HG02623 (cell line): ENCODE results near the gene PRKG1.

Experiments
- ATAC-seq: cut with Tn5 transposase; IDR thresholded peaks from one replicate; pipeline ENCODE4 v1.9.1; 2021; ENCODE audit warnings: moderate library complexity; ENCODE audit not compliant: unreplicated experiment

The PRKG1 gene

DNA sequence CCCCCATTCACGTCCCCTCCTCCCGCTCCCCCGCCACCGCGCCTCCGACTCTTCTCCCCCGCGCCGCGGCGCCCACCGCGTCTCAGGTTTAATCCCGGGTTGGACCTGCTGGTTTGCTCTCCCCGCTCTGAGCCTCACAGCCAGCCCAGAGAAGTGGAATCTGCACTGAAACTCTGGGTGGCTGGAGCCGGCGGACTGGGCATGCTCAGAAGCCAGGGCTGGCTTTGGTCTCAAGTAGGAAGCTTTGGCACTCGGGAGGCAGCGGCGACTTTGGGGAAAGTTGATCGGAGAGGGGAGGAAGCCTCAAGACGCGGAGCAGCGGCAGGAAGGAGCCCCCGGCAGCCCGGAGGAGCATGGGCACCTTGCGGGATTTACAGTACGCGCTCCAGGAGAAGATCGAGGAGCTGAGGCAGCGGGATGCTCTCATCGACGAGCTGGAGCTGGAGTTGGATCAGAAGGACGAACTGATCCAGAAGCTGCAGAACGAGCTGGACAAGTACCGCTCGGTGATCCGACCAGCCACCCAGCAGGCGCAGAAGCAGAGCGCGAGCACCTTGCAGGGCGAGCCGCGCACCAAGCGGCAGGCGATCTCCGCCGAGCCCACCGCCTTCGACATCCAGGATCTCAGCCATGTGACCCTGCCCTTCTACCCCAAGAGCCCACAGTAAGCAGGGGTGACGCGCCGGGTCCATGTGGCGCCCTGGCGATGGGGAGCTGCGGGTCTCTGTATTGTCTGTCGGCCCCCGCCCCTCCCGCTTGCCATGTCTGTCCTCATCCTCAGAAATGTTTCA lies at the start of gene PRKG1:
TSS of gene PRKG1 (plus strand) at position 250 of the 791 bp plus-strand sequence.
- ATAC-seq = no peak

DNA sequence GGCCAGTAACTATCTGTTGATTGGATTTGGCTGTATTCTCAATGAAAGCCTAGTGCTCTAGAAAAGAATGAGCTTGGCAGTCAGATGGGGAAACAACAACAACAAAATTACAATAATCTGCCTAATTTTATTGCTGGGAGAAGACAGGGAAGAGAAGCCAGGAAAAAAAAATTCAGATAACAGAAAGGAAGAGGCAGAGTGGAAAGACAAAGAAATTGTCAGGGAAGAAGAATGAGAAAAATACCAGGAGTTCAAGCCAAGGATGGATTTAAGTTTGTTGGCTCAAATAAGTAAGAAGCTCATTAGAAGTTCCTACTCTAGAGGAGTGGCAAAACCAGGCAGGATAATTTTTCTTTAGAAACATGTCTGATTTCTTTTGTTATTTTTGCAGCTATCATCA lies 45.9 kb upstream of the PRKG1 start:
- no peak for ATAC-seq

DNA sequence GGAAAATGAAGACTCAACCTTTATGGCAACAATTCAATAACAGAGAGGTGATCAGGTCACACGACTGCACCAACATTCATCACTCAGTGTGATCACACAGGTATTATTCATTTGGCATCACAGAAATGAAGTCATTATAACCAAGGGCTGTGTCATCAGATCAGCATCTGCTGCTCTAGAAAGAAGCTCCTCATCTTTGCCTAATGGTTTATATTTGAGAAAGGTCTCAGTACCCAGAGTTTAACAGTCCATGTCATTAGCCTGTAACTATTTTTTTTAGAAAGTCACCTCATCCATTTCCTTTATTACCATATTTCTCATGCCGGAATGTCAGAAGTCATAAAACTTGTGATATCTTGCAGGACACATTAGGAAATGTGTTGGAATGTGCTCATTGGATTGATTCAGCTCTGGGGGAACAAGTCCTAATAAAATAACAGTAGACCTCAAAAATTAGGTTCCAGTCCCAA lies 45.1 kb upstream of the PRKG1 start:
- ATAC-seq = no peak

DNA sequence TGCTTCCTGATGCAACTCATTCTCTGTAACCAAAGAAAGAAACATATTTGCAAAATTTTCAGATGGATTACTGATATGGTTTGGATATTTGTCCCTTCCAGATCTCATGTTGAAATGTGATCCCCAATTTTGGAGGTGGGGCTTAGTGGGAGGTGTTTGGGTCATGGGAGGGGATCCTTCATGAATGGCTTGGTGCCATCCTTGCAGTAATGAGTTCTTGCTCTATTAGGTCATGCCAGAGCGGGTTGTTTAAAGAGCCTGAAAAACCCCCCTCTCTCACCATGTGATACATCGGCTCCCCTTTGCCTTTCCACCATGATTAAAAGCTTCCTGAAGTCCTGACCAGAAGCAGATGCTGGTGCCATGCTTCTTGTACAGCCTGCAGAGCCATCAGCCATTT lies 43.8 kb upstream of the PRKG1 start:
- no peak for ATAC-seq

DNA sequence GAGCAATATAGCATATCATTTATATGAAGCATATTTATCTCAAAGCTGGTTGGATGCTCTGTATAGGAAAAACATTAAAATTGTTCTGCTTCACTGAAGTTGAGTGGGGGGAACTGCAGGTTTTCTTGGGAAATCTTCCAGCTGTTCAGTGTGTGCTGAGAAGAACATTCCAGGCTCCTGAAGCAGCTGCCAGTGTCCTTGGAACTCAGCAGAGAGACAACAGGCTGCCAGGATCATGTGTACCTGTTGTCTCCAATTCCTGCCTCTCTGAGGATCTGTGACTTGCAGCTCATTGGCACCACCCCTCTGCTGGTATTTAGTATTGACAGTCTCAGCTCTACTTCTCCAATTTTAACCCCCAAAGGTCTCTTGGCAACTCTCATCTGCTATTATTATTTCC lies 42.3 kb upstream of the PRKG1 start:
- no peak for ATAC-seq

DNA sequence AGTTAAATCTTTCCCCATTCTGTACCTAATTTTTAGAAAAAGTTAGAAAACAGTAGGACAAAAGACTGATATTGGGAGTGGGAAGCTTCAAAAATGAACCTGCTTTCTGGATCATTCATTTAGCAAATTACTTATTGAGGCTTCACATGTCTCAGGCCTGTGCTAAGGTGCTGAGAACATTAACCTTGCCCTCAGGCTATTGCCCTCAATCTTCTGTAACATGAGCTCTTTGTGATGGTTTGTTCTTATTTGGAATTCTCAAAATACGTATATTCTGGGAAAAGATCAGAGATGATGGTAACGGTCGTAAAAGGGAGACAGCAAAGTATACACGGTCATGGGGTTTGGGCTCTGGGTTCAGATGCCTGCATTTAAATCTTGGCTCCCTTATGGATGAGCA lies 39.5 kb upstream of the PRKG1 start:
- ATAC-seq = no peak

DNA sequence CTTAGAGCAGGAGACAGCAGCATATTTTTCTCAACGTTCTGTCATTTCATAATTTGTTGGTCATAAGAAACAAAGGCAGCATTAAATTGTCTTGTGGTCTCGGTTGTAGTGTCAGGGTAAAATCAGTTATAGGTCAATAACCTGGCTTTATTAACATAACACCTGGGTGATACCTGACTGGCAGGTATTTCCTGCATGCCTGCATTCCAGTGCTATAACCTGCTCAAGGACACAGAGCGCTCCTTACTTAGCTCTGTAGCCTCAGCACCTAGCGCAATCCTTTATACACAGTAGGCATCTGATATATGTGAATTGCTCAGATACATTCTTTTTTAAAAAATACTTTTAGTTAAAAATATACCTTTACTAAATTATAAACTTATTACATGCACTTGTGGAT lies 38.9 kb upstream of the PRKG1 start:
- ATAC-seq = no peak

DNA sequence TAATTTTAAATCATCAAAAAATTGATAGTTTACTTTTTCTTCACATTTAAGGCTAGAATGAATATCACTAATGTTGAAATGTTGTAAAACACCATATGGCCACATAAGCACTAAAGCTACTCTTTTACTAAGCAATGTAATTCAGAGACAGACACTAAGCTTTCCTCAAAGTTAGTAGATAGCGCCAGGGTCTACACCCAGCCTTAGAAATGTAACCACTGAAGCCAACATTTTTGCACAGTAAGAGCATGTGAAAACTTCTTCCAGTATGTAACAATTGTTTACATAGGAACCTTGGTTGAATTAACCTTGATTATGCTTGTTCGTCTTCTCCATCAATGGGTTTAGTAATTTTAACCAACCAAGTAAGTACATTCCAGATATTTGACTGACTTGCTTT lies 28.4 kb upstream of the PRKG1 start:
- no peak for ATAC-seq

DNA sequence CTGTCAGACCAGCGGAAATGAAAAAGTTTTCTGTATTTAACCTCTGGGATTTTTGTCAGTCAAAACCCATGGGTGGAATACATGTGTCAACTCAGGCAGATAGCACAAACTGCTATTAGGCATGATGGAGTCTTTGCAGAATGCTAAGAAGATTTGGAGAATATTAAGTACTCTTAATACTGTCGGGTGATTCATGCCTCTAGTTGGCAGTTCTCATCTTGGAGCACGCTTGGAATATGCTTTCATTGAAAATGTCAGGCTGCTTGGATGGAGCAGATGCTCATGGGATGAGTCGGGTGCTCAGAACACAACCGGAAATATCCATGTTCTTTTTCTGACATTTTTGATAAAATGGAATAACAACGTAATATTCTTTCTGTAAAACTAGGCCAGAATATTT lies 27.6 kb upstream of the PRKG1 start:
- no peak for ATAC-seq

DNA sequence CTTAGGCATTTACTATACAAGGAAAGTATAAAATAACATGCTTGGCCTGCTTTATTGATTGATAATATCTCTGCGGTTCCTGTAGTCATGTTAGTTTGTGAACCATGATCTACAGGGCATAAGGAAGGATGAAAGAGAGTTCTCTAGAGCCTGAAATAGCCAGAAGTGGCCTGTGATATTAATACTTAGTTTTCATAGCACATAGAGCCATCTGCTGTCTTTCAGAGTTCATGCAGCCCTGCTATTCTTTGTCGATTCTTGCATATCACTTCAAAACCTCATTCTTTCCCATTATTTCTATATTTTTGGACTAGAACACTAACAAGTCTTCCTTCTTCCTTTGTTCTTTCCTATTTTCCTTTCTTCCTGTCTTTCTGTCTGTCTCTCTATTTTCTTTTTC lies 26.4 kb upstream of the PRKG1 start:
- ATAC-seq = no peak

DNA sequence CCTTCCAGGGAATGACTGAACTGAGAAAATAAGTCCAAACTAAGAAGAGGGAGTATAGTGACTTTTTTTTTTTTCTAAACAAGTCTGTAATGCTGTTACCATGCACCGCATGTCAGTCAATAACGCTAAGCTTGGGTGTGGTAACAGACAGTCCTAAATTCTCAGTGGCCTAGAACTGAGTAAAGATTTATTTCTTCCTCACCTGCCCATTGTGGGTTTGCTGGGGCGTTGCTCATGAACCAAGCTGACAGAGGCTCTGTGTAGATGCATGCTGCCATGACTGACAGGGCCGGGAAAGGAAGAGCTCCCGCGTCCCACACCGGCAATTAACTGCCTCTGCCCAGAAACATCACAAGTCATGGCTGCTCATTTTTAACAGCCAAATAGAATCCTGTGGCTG lies 25.5 kb upstream of the PRKG1 start:
- no peak for ATAC-seq

DNA sequence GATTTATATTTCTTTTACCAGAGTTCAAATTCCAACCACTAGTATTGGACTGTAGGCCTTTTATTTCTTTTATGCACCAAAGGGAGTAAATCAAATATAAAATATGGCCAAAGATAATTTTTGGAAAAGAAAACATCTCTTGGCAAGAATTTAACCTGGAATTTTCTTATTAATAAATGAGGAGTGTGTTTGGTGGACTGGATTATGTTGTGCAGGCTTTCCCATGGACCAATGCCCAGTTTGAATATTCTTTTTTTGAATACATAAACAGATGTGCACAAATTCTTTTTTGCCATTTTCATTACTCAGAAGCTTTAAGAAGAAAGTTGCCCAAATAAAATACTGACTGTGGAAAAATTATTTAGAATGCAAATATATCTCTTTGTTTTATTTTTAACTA lies 22.1 kb upstream of the PRKG1 start:
- no peak for ATAC-seq

DNA sequence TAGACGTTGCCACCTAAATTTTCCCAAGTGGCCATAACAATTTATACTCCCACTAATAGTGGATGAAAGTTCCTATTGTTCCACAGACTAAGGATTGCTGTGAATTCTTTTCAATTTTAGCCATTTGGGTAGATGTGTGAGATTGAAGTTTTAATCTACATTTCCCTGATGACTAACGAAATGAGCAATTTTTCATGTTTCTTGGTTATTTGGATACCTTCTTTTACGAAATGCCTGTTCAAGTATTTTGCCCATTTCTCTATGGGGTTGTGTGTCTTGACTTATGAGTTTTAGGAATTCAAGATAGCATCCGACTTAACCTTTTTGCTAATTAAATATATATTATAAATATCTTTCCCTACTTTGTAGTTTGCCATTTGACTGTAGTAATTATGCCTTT lies 16.4 kb upstream of the PRKG1 start:
- ATAC-seq = no peak

DNA sequence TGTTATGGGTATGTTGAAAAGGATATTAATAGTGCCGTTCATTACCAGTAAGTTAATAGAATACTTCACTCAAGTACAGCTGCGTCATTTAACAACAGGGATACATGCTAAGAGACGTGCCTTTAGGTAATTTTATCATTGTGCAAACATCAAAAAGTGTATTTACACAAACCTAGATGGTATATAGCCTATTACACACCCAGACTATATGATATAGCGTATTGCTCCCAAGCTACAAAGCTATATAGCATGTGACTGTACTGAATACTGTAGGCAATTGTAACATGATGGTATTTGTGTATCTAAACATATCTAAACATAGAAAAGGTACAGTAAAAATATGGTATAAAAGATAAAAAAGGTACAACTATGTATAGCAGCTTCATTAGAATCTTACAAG lies 11.1 kb upstream of the PRKG1 start:
- no peak for ATAC-seq

DNA sequence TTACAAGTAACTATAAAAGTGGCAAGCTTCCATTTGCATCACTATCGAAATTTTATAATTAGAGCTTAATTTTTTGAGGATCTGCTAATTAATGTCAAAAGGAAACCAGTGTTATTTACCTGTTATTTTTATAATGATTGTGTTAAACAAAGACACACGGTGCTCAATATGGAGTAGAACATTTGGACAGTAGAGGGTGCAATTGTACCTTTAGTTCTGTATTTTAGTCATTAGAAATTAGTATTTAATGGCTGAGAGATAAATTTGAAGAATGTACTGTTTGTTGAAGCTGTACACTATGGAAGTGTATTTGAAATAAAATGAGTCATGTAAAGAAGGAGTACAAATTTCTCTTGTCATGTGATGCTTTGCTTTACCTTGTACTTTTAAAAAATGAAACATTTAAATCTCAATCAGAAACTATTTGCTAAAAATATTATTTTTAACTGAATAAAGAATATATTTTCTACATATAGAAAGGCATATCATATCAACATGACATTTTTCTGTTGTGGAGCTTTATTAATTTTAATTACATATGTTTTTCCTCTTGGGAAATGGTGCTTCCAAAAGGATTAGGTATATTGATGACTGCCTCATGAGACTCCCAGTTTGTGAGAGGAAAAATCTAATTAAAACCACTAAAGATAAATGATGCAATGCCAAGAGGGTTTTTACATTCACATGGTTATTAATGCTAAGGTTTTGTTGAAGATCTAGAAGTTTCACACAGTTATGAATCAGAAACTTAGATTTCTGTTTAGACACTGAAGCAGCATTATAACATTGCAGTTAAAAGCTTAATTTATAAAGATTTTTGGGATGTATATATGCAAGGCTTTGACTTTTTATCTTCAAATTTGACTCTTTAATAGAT lies 10.4 kb upstream of the PRKG1 start:
- ATAC-seq = no peak

DNA sequence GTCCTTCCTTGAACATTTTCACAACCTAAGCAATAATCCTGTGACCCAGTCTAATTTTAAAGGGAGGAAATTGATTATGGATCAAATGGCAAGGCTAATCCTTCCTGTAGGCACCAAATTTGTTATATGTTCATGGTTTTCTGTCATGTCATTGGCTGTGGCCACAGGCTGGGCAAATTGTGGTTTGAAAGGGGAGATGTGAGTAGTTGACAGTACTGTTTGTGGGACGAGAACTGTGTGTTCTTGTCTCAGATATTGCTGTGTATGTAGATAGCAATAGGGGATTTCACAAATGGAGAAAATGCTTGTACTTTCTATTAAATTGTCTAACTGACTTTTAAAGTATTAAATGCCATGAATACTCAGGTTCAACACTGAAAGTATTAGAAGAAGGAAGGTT lies 8.1 kb upstream of the PRKG1 start:
- ATAC-seq = no peak

DNA sequence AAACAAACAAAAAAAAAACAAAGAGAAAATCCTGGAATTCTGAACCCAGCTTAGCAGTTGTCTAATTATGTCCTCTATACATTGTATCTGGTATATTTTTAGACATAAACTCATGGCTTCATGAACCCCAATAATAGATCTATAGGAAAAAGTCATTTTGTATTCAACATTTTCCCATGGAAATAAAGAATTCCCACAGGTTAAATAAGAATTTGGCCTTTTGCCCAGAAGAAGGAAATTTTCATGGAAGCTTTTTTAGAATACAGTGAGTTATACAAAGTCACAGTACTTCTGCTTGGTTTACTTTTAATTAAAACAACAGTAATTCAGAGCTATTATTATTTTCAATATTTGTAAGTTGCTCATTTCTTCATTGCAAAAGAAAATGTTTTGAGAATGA lies 2.1 kb upstream of the PRKG1 start:
- ATAC-seq = no peak

DNA sequence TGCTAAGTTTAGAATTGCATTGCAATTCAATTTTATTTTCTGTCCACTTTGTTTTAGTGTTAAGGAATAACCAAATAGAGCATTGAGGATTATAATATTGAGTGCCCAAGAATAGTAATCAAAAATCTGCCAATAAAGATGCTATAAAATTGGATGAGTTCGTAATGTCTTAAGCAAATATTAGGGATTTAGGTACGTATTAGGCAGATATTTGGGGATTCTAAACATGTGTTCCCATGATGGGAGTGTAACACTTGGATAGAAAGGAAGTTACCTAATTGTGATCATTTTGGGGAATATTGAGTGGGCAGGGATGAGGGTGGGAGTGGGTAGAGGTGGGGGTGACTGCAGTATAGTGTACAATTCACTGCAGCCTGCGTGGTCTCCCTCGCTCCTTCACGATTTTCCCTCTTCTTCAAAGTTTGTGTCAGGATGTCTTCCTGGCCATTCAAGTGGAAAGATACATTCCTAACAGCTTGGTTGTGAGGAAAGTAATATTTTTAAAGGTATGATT lies 1.3 kb upstream of the PRKG1 start:
- ATAC-seq = no peak

DNA sequence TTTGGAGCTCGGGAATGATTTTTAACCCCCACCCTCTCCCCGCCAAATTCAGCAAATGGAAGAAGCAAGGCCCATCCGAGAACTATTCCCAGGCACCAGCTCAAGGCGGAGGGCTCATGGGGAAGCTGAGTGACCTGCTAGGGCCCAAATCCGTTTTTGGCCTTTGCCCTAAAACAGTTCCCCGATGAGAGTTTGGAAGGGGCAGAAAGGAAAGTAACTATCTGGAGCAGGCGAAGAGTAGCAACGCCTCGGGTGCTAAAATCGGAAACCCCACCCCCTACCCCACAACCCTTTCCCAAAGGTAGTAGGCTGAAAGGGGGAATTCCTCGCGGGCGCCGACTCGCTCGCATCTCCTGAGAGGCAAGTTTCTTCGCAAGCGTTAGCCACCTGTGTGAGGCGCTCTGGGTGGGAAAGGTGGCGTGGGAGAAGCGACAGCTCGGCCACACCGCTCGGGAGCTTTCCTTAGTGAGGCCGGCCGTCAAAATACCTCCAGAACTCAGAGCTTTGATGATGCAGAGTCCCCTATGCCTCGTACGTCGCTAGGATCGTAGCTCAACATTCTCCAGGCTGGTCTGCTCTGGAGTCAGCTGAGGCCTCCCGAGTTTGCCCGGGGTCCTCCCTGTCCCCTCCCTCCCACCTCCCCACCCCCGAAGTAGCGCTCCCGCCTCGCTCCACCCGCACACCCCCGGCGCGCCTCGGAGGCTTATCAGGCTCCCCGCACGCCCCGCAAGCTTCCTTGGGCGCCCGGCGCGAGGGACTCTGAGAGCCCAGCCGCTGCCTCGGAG lies 642 bp upstream of the PRKG1 start:
- no peak for ATAC-seq

DNA sequence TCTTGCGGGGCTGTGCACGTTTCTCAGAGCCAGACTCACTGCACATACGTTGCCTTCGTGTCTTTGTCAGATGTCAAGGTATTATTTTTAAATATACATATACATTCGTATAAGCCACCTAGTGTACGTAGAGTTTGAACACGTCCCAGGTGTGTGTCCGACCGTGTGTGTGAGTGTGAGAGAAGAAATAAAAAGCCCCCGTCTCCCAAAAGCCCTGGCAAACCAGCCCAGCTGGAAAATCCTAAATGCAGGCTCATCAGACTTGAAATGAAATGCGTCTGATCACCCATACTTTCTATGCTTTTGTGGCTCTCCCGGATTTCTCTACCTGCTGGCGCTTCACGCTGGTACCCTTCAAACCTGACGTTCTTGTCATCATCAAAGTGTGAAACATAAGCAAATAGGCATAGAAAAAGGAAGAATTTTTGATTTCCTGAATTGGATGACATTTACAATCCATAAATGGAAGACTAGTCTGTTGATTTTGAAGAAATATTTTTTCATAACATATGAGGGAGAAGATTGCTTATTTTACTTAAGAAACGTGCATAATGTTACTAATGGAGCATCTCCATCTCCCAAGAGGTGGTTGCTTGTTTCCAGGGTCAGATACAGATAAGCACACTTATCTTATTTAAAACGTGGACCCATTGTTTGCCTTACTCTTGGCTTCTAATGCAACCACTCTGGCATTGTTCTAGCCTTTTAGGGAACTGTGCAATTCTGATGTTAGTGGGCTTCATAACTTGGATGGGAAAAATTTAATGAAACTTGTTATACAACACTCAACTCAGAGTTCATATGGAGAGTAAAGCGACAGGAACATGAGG lies 971 bp downstream of the PRKG1 start:
- no peak for ATAC-seq
